ENCODE results near the gene ZNF19.

- no peak for TF ChIP-seq CTCF (IDR thresholded peaks at IDR 0.05; ENCODE audit: low read depth, low read length, missing input control)
- no peak for TF ChIP-seq REST (IDR thresholded peaks at IDR 0.05)
- no peak for TF ChIP-seq RAD21 (IDR thresholded peaks at IDR 0.05)
- TF ChIP-seq MAX (IDR thresholded peaks at IDR 0.05) = no peak
- no peak for TF ChIP-seq ATF3 (IDR thresholded peaks at IDR 0.05)
- no peak for TF ChIP-seq NR2F2 (IDR thresholded peaks at IDR 0.05)
Observed at GRCh38 chr16:71489122-71489521, at the start of gene ZNF19.

All from liver (tissue), 3 donors.